Chondrocyte (in vitro differentiated cells): ENCODE data around the gene CACNA1B. TPM values are rescaled to one million over a fixed set of nuclear protein-coding genes. Genes with fewer than 3 reads are reported as not detected.

ENCODE experiments used
- DNase-seq: peaks from one replicate; pipeline ENCODE4 v3.0.0; 2021; ENCODE audit warnings: mixed read lengths, low spot score
- H3K27ac Mint-ChIP-seq: one replicate; pipeline ENCODE4 v1.8.0; 2021; ENCODE audit warnings: mild to moderate bottlenecking, moderate library complexity, mixed read lengths; ENCODE audit not compliant: unreplicated experiment
- H3K27me3 Mint-ChIP-seq: 2 replicates; pipeline ENCODE4 v1.8.0; 2021; ENCODE audit warnings: low read depth, mixed read lengths
- H3K36me3 Mint-ChIP-seq: 2 replicates; pipeline ENCODE4 v1.8.0; 2021; ENCODE audit warnings: low read depth, mixed read lengths
- H3K4me1 Mint-ChIP-seq: 2 replicates; pipeline ENCODE4 v1.8.0; 2021; ENCODE audit warnings: low read depth, mild to moderate bottlenecking, mixed read lengths
- H3K4me3 Mint-ChIP-seq: one replicate; pipeline ENCODE4 v1.8.0; 2021; ENCODE audit warnings: mild to moderate bottlenecking, moderate library complexity, mixed read lengths; ENCODE audit not compliant: unreplicated experiment
- H3K9me3 Mint-ChIP-seq: 2 replicates; pipeline ENCODE4 v1.8.0; 2021; ENCODE audit warnings: low read depth, mixed read lengths
- CTCF ChIP-seq: fragments of 200-600 bp; sonication (generic); IDR thresholded peaks from 2 replicates; pipeline ENCODE4 v1.5.0; 2021; ENCODE audit warnings: antibody characterized with exemption, mild to moderate bottlenecking, moderate library complexity
- total RNA-seq: library from RNA; stranded (reverse); gene quantifications from 3 replicates; pipeline ENCODE4 v1.2.1, GENCODE V29; 2021

CACNA1B gene
- total RNA-seq, 1 donor from 2014 or later = 3.7 TPM

- H3K4me3 Mint-ChIP-seq = no peak overlapping the region
- no peak for TF ChIP-seq CTCF
- H3K4me1 Mint-ChIP-seq = no peaks in the 10 kb centered on the region
- H3K36me3 Mint-ChIP-seq = peaks cover 4% of the 10 kb centered on the region
- no peak for DNase-seq
- no peak overlapping the region for H3K27ac Mint-ChIP-seq
- peaks cover 12% of the 10 kb centered on the region for H3K9me3 Mint-ChIP-seq
- H3K27me3 Mint-ChIP-seq = peaks cover 56% of the 10 kb centered on the region
Measured at GRCh38 chr9:138028596-138028995, 151.0 kb downstream of the CACNA1B start.

- Mint-ChIP-seq H3K27me3 (peaks cover 40% of the 10 kb centered on the region), H3K9me3 (peaks cover 12% of the 10 kb centered on the region), H3K27ac (no peak overlapping the region), H3K36me3 (peaks cover 4% of the 10 kb centered on the region), H3K4me3 (no peak overlapping the region), H3K4me1 (no peaks in the 10 kb centered on the region)
- DNase-seq = no peak
- TF ChIP-seq CTCF = no peak
Measured at GRCh38 chr9:138031186-138031585, 153.6 kb downstream of the CACNA1B start.

GRCh38 chr9:138033950-138034349 is 156.4 kb downstream of the CACNA1B start:
- no peak for DNase-seq
- no peaks in the 10 kb centered on the region for H3K4me1 Mint-ChIP-seq
- TF ChIP-seq CTCF = no peak
- H3K36me3 Mint-ChIP-seq = peaks cover 4% of the 10 kb centered on the region
- H3K9me3 Mint-ChIP-seq = peaks cover 12% of the 10 kb centered on the region
- no peak overlapping the region for H3K4me3 Mint-ChIP-seq
- peaks cover 31% of the 10 kb centered on the region for H3K27me3 Mint-ChIP-seq
- no peak overlapping the region for H3K27ac Mint-ChIP-seq

GRCh38 chr9:138037140-138037539 is 159.6 kb downstream of the CACNA1B start:
- H3K36me3 Mint-ChIP-seq = peaks cover 4% of the 10 kb centered on the region
- H3K9me3 Mint-ChIP-seq = peaks cover 12% of the 10 kb centered on the region
- TF ChIP-seq CTCF = no peak
- H3K27me3 Mint-ChIP-seq = peaks cover 12% of the 10 kb centered on the region
- peak; percentile 44 for DNase-seq
- no peaks in the 10 kb centered on the region for H3K4me1 Mint-ChIP-seq
- H3K27ac Mint-ChIP-seq = no peak overlapping the region
- no peak overlapping the region for H3K4me3 Mint-ChIP-seq

GRCh38 chr9:138038244-138038671 is 160.7 kb downstream of the CACNA1B start:
- peaks cover 4% of the 10 kb centered on the region for H3K27me3 Mint-ChIP-seq
- H3K36me3 Mint-ChIP-seq = no peaks in the 10 kb centered on the region
- no peak for TF ChIP-seq CTCF
- H3K4me1 Mint-ChIP-seq = no peaks in the 10 kb centered on the region
- peak; percentile 22 for DNase-seq
- H3K27ac Mint-ChIP-seq = no peak overlapping the region
- no peak overlapping the region for H3K4me3 Mint-ChIP-seq
- H3K9me3 Mint-ChIP-seq = peaks cover under 1% of the 10 kb centered on the region
